ENCODE results near the gene ZSWIM4.

Gene ZSWIM4

GRCh38 chr19:13827656-13828055 lies 32.4 kb downstream of the ZSWIM4 start:
- Histone ChIP-seq H3K4me3 (ENCODE audit: low read depth, low read length) (no peak overlapping the region), H3K36me3 (no peaks in the 10 kb centered on the region), H3K9me3 (no peaks in the 10 kb centered on the region), H3K4me1 (peaks cover under 1% of the 10 kb centered on the region; the same call in 1 of the 2 replicates), H3K27me3 (no peaks in the 10 kb centered on the region)
- TF ChIP-seq CTCF (IDR thresholded peaks at IDR 0.05; ENCODE audit: low read depth, low read length), result no peak
- no peak for DNase-seq

GRCh38 chr19:13830114-13830740 lies 35.0 kb downstream of the ZSWIM4 start:
- H3K9me3 ChIP-seq, result no peaks in the 10 kb centered on the region
- DNase-seq, result no peak

GRCh38 chr19:13830741-13831536 lies 35.7 kb downstream of the ZSWIM4 start:
- no peak overlapping the region for H3K4me3 ChIP-seq (ENCODE audit: low read depth, low read length)
- H3K4me1 ChIP-seq, result peaks cover 10% of the 10 kb centered on the region
- DNase-seq, result no peak
- H3K36me3 ChIP-seq, result peaks cover 16% of the 10 kb centered on the region
- H3K27me3 ChIP-seq, result no peaks in the 10 kb centered on the region
- no peaks in the 10 kb centered on the region for H3K9me3 ChIP-seq
- TF ChIP-seq CTCF (IDR thresholded peaks at IDR 0.05; ENCODE audit: low read depth, low read length), result no peak

More at GRCh38 chr19:13830114-13830740, 35.0 kb downstream of the ZSWIM4 start:
- H3K27me3 ChIP-seq, result no peaks in the 10 kb centered on the region
- H3K36me3 ChIP-seq, result peaks cover 12% of the 10 kb centered on the region
- no peak overlapping the region for H3K4me3 ChIP-seq (ENCODE audit: low read depth, low read length)
- TF ChIP-seq CTCF (IDR thresholded peaks at IDR 0.05; ENCODE audit: low read depth, low read length), result no peak
- H3K4me1 ChIP-seq, result peaks cover 10% of the 10 kb centered on the region

- H3K4me1 ChIP-seq, result peaks cover 17% of the 10 kb centered on the region
- no peak overlapping the region for H3K4me3 ChIP-seq (ENCODE audit: low read depth, low read length)
- H3K36me3 ChIP-seq, result peaks cover 25% of the 10 kb centered on the region
- no peak for TF ChIP-seq CTCF (IDR thresholded peaks at IDR 0.05; ENCODE audit: low read depth, low read length)
- no peaks in the 10 kb centered on the region for H3K9me3 ChIP-seq
- DNase-seq, result no peak
- H3K27me3 ChIP-seq, result no peaks in the 10 kb centered on the region
These were observed 36.6 kb downstream of the ZSWIM4 start for GRCh38 chr19:13831537-13832467.

GRCh38 chr19:13833330-13834243 lies 38.3 kb downstream of the ZSWIM4 start:
- Histone ChIP-seq H3K36me3 (peaks cover 30% of the 10 kb centered on the region), H3K4me3 (ENCODE audit: low read depth, low read length) (peak overlapping the region; percentile 49)

More at GRCh38 chr19:13833330-13834243, 38.3 kb downstream of the ZSWIM4 start:
- Histone ChIP-seq H3K4me1 (peaks cover 25% of the 10 kb centered on the region), H3K27me3 (no peaks in the 10 kb centered on the region), H3K9me3 (no peaks in the 10 kb centered on the region)
- peak; percentile 31 for TF ChIP-seq CTCF (IDR thresholded peaks at IDR 0.05; ENCODE audit: low read depth, low read length)
- DNase-seq, result peak; percentile 94
